Measurements from ENCODE around the gene PRKCB.

DNA sequence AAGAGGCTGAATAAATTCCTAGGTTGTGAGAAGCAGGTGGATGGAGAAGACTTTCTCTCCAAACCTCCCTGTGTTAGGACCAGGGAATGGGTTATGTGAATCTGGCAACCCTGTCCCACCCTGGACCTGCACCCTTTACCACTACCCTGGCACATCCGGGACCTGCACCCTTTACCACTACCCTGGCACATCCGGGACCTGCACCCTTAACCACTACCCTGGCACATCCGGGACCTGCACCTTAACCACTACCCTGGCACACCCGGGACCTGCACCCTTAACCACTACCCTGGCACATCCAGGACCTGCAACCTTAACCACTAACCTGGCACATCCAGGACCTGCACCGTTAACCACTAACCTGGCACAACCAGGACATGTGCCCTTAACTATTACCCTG, 213.3 kb downstream of the PRKCB start:
- TF ChIP-seq, protein P1, sequence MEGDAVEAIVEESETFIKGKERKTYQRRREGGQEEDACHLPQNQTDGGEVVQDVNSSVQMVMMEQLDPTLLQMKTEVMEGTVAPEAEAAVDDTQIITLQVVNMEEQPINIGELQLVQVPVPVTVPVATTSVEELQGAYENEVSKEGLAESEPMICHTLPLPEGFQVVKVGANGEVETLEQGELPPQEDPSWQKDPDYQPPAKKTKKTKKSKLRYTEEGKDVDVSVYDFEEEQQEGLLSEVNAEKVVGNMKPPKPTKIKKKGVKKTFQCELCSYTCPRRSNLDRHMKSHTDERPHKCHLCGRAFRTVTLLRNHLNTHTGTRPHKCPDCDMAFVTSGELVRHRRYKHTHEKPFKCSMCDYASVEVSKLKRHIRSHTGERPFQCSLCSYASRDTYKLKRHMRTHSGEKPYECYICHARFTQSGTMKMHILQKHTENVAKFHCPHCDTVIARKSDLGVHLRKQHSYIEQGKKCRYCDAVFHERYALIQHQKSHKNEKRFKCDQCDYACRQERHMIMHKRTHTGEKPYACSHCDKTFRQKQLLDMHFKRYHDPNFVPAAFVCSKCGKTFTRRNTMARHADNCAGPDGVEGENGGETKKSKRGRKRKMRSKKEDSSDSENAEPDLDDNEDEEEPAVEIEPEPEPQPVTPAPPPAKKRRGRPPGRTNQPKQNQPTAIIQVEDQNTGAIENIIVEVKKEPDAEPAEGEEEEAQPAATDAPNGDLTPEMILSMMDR (IDR thresholded peaks at IDR 0.05) = no peak
- TF ChIP-seq POLR2A (IDR thresholded peaks at IDR 0.05) = no peak

Measured in testis (tissue), 2 donors.